ENCODE data around the gene SFRP4. TPM values are rescaled to one million over a fixed set of nuclear protein-coding genes. Genes with fewer than 3 reads are reported as not detected.

SFRP4 gene
- total and polyA plus RNA-seq, 2 of the 8 experiments (the other 6 are each of a cell fraction or from before 2014, with no cell fraction given) = 0.03 TPM; not detected in 1

- TF ChIP-seq POU5F1 (IDR thresholded peaks at IDR 0.05; ENCODE audit: low read depth, low read length) (no peak), RXRA (IDR thresholded peaks at IDR 0.05; ENCODE audit: insufficient read depth, low read depth, low read length) (no peak), TAF7 (optimal IDR thresholded peaks at IDR 0.05; ENCODE audit: borderline replicate concordance, low read depth, low read length) (no peak), EGR1 (IDR thresholded peaks at IDR 0.05; ENCODE audit: borderline replicate concordance, low read depth, low read length) (no peak), MAX (IDR thresholded peaks at IDR 0.05) (no peak), CTCF (IDR thresholded peaks at IDR 0.05; ENCODE audit: control extremely low read depth in 1 of 3, insufficient read depth in 1 of 3, low read depth in 1 of 3, low read length in 3 of 3) (no peak), CHD1 (IDR thresholded peaks at IDR 0.05; ENCODE audit: low read depth, low read length) (no peak)
These were observed 3.9 kb downstream of the SFRP4 start (continued) for GRCh38 chr7:37912756-37913155.

Measured in H1 (cell line).